Thyroid gland (tissue), 4 donors: ENCODE measurements around the gene MCHR1.

ENCODE experiments used
- CTCF ChIP-seq, 6 experiments: fragments of 200-600 bp in 3 of 6; fragments of 450-650 bp in 3 of 6; sonication (generic) in 3 of 6; IDR thresholded peaks; one replicate each; pipeline ENCODE4 v1.5.1; 2016 to 2019; ENCODE audit warnings: antibody characterized with exemption in 6 of 6, mild to moderate bottlenecking in 2 of 6, inconsistent platforms in 1 of 6, moderate library complexity in 1 of 6
- POLR2A ChIP-seq, 2 donors: fragments of 450-650 bp; IDR thresholded peaks; one replicate each; pipeline ENCODE4 v1.6.1; 2017; ENCODE audit warnings: antibody characterized with exemption in 2 of 2, mild to moderate bottlenecking in 2 of 2, moderate library complexity in 1 of 2

- TF ChIP-seq POLR2A (IDR thresholded peaks at IDR 0.05) (no peak), CTCF (IDR thresholded peaks at IDR 0.05) (no peak)
Measured at GRCh38 chr22:40727070-40727963, 48.0 kb downstream of the MCHR1 start.
